Measurements from ENCODE around the gene CPT1A.

CPT1A gene

DNA sequence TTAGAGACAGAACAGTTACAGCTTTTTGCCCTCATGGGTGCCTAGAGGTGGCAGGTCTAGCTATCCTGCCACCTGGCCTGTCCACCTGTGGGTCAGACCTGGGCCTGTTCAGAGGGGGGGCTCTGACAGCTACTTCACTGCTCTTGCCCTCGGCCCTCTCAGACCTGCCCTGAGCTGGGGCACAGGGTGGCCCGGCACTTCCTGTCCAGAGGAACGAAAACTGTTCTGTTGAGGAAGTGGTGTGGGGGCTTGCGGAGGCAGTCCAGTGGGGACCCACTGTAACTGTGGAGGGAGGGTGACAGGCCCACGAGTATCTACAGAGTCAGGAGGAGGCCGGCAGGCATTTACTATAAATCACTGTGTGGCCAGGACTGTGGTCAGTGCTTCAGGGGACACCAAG lies 106.6 kb downstream of the CPT1A start:
- Histone ChIP-seq H3K9me2 (replicated peaks; ENCODE audit: insufficient read depth, low read length) (no peaks in the 10 kb centered on the region), H3K27me3 (ENCODE audit: low read length) (no peaks in the 10 kb centered on the region), H3K9me3 (ENCODE audit: insufficient read depth, low read length) (no peaks in the 10 kb centered on the region), H2AFZ (ENCODE audit: low read depth, low read length, severe bottlenecking) (no peak overlapping the region), H3K4me3 (ENCODE audit: insufficient read depth, low read length, poor library complexity, severe bottlenecking) (no peak overlapping the region), H3F3A (ENCODE audit: insufficient read depth) (no peaks in the 10 kb centered on the region), H3K9ac (ENCODE audit: low read length) (no peak overlapping the region), H3K27ac (ENCODE audit: low read depth, low read length) (no peak overlapping the region), H3K79me2 (ENCODE audit: insufficient read depth, low read length) (no peaks in the 10 kb centered on the region), H4K20me1 (ENCODE audit: low read depth, low read length) (no peaks in the 10 kb centered on the region), H3K36me3 (ENCODE audit: low read length) (no peaks in the 10 kb centered on the region), H3K4me2 (ENCODE audit: low read depth, low read length, poor library complexity, severe bottlenecking) (no peak overlapping the region)
- no peak for TF ChIP-seq EZH2phosphoT487 (conservative IDR thresholded peaks at IDR 0.05; ENCODE audit: low read length)
- TF ChIP-seq, protein P1, sequence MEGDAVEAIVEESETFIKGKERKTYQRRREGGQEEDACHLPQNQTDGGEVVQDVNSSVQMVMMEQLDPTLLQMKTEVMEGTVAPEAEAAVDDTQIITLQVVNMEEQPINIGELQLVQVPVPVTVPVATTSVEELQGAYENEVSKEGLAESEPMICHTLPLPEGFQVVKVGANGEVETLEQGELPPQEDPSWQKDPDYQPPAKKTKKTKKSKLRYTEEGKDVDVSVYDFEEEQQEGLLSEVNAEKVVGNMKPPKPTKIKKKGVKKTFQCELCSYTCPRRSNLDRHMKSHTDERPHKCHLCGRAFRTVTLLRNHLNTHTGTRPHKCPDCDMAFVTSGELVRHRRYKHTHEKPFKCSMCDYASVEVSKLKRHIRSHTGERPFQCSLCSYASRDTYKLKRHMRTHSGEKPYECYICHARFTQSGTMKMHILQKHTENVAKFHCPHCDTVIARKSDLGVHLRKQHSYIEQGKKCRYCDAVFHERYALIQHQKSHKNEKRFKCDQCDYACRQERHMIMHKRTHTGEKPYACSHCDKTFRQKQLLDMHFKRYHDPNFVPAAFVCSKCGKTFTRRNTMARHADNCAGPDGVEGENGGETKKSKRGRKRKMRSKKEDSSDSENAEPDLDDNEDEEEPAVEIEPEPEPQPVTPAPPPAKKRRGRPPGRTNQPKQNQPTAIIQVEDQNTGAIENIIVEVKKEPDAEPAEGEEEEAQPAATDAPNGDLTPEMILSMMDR (IDR thresholded peaks at IDR 0.05; ENCODE audit: insufficient read depth, low read length, poor library complexity, severe bottlenecking), result no peak

DNA sequence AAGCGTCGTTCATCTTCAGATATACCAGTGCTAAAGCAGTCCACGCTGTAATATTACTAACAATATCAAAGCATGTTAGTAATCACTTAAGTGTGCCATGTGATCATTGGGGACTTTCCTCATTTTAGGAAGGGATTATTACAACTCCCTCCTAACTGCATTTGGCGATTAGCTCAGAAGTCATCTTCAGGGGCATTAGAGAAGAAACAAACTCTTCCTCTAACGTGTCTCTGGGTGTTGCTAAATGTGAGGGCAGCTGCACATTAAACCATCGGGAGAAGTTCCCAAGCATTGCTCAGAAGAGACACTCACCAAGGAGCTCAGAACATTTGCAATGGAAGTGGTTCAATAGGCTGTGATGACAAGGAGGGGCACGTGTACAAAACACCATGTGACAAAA lies 107.6 kb downstream of the CPT1A start:
- no peaks in the 10 kb centered on the region for H3K9me3 ChIP-seq (ENCODE audit: insufficient read depth, low read length)
- H3F3A ChIP-seq (ENCODE audit: insufficient read depth), result no peaks in the 10 kb centered on the region
- TF ChIP-seq, protein P1 (IDR thresholded peaks at IDR 0.05; ENCODE audit: insufficient read depth, low read length, poor library complexity, severe bottlenecking), result no peak
- TF ChIP-seq EZH2phosphoT487 (conservative IDR thresholded peaks at IDR 0.05; ENCODE audit: low read length), result no peak

DNA sequence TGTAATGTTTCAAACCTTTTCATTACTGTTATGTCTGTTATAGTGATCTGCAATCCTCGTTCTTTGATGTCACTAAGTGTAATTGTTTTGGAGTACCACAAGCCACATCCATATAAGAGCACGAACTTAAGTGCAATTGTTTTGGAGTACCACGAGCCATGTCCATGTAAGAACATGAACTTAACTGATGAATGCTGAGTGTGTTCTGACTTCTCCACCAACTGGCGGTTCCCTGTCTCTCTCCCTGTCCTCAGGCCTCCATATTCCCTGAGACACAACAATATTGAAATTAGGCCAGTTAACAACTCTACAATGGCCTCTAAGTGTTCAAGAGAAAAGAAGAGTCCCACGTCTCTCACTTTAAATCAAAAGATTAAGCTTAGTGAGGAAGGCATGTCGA lies 113.9 kb downstream of the CPT1A start:
- Histone ChIP-seq H3K9me2 (replicated peaks; ENCODE audit: insufficient read depth, low read length) (no peaks in the 10 kb centered on the region), H3K79me2 (ENCODE audit: insufficient read depth, low read length) (no peaks in the 10 kb centered on the region), H3K4me2 (ENCODE audit: low read depth, low read length, poor library complexity, severe bottlenecking) (no peak overlapping the region), H4K20me1 (ENCODE audit: low read depth, low read length) (no peaks in the 10 kb centered on the region), H3F3A (ENCODE audit: insufficient read depth) (no peaks in the 10 kb centered on the region), H3K36me3 (ENCODE audit: low read length) (no peaks in the 10 kb centered on the region), H3K9me3 (ENCODE audit: insufficient read depth, low read length) (no peaks in the 10 kb centered on the region), H3K9ac (ENCODE audit: low read length) (no peak overlapping the region), H2AFZ (ENCODE audit: low read depth, low read length, severe bottlenecking) (no peak overlapping the region), H3K27me3 (ENCODE audit: low read length) (no peaks in the 10 kb centered on the region), H3K4me3 (ENCODE audit: insufficient read depth, low read length, poor library complexity, severe bottlenecking) (no peak overlapping the region), H3K27ac (ENCODE audit: low read depth, low read length) (no peak overlapping the region)
- TF ChIP-seq, protein P1 (IDR thresholded peaks at IDR 0.05; ENCODE audit: insufficient read depth, low read length, poor library complexity, severe bottlenecking), result no peak
- TF ChIP-seq EZH2phosphoT487 (conservative IDR thresholded peaks at IDR 0.05; ENCODE audit: low read length), result no peak

More for the DNA sequence above, 107.6 kb downstream of the CPT1A start:
- no peaks in the 10 kb centered on the region for H3K36me3 ChIP-seq (ENCODE audit: low read length)
- no peaks in the 10 kb centered on the region for H3K27me3 ChIP-seq (ENCODE audit: low read length)
- H3K4me3 ChIP-seq (ENCODE audit: insufficient read depth, low read length, poor library complexity, severe bottlenecking), result no peak overlapping the region
- H3K27ac ChIP-seq (ENCODE audit: low read depth, low read length), result no peak overlapping the region
- no peak overlapping the region for H3K4me2 ChIP-seq (ENCODE audit: low read depth, low read length, poor library complexity, severe bottlenecking)
- no peak overlapping the region for H2AFZ ChIP-seq (ENCODE audit: low read depth, low read length, severe bottlenecking)
- H4K20me1 ChIP-seq (ENCODE audit: low read depth, low read length), result no peaks in the 10 kb centered on the region
- no peak overlapping the region for H3K9ac ChIP-seq (ENCODE audit: low read length)
- H3K9me2 ChIP-seq (replicated peaks; ENCODE audit: insufficient read depth, low read length), result no peaks in the 10 kb centered on the region
- no peaks in the 10 kb centered on the region for H3K79me2 ChIP-seq (ENCODE audit: insufficient read depth, low read length)
